ENCODE measurements around the gene JAKMIP2.

DNA sequence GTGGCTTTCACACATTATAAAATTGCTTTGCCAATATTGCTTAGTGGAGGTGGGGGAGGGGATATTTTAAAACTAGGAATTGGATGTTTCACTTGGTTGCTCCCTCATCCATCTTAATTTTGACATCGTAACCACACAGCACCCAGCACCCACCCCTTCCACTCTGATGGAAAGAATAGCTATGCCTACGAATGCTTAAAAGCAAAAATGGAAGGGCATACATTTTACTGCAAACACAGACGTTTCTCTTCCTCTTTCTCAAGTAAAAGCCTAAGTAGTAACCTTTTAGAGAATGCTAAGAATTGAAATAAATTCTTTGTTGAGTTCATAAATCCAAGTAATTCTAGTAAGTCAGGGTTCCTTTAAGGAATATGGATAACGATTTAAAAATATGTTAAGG lies 69.9 kb downstream of the JAKMIP2 start:
- TF ChIP-seq, protein P1, sequence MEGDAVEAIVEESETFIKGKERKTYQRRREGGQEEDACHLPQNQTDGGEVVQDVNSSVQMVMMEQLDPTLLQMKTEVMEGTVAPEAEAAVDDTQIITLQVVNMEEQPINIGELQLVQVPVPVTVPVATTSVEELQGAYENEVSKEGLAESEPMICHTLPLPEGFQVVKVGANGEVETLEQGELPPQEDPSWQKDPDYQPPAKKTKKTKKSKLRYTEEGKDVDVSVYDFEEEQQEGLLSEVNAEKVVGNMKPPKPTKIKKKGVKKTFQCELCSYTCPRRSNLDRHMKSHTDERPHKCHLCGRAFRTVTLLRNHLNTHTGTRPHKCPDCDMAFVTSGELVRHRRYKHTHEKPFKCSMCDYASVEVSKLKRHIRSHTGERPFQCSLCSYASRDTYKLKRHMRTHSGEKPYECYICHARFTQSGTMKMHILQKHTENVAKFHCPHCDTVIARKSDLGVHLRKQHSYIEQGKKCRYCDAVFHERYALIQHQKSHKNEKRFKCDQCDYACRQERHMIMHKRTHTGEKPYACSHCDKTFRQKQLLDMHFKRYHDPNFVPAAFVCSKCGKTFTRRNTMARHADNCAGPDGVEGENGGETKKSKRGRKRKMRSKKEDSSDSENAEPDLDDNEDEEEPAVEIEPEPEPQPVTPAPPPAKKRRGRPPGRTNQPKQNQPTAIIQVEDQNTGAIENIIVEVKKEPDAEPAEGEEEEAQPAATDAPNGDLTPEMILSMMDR (conservative IDR thresholded peaks at IDR 0.05) = no peak
- TF ChIP-seq EZH2 (IDR thresholded peaks at IDR 0.05; ENCODE audit: low read depth) = no peak
